GM19238 (cell line): Measurements from ENCODE around the gene CXCL3.

Experiments
- DNase-seq: peaks from one replicate; pipeline ENCODE4 v3.0.0; 2011; ENCODE audit warnings: low spot score; ENCODE audit not compliant: insufficient read length

CXCL3 gene

GRCh38 chr4:74014332-74014731 is 24.2 kb downstream of the CXCL3 start:
- no peak for DNase-seq

- DNase-seq: no peak
Measured at GRCh38 chr4:74013264-74013663, 25.2 kb downstream of the CXCL3 start.

GRCh38 chr4:74012130-74012529 is 26.4 kb downstream of the CXCL3 start:
- DNase-seq: no peak

- no peak for DNase-seq
Measured at GRCh38 chr4:74009307-74009706, 29.2 kb downstream of the CXCL3 start.

- DNase-seq: no peak
Measured at GRCh38 chr4:74006009-74006476, 32.4 kb downstream of the CXCL3 start.

- no peak for DNase-seq
Measured at GRCh38 chr4:74005528-74005927, 33.0 kb downstream of the CXCL3 start.

- DNase-seq: no peak
Measured at GRCh38 chr4:74004668-74005067, 33.8 kb downstream of the CXCL3 start.

- DNase-seq: no peak
Measured at GRCh38 chr4:74000301-74000700, 38.2 kb downstream of the CXCL3 start.

- DNase-seq: no peak
Measured at GRCh38 chr4:73998040-73999011, 40.2 kb downstream of the CXCL3 start, which contains the start of gene CXCL5. Gene CXCL5, minus strand, starts transcription at chr4:73998677. Its CDS starts 96 bp downstream, at chr4:73998581.

GRCh38 chr4:73992050-73992449 is 46.4 kb downstream of the CXCL3 start:
- no peak for DNase-seq

GRCh38 chr4:73991742-73992000 is 46.8 kb downstream of the CXCL3 start:
- no peak for DNase-seq

GRCh38 chr4:73990988-73991741 is 47.3 kb downstream of the CXCL3 start:
- DNase-seq: no peak

GRCh38 chr4:73989928-73990327 is 48.6 kb downstream of the CXCL3 start:
- no peak for DNase-seq

- DNase-seq: no peak
Measured at GRCh38 chr4:73989031-73989430, 49.5 kb downstream of the CXCL3 start.

GRCh38 chr4:73988061-73988460 is 50.4 kb downstream of the CXCL3 start, which contains the start of gene PPBP:
Gene PPBP, minus strand, starts transcription at chr4:73988190. Its CDS starts 87 bp downstream, at chr4:73988103.
- no peak for DNase-seq
